ENCODE measurements around the gene CD36.

Gene CD36

GRCh38 chr7:80624763-80625162, 13.7 kb upstream of the CD36 start:
- no peak for DNase-seq (ENCODE audit: low read depth in 2 of 2)

DNA sequence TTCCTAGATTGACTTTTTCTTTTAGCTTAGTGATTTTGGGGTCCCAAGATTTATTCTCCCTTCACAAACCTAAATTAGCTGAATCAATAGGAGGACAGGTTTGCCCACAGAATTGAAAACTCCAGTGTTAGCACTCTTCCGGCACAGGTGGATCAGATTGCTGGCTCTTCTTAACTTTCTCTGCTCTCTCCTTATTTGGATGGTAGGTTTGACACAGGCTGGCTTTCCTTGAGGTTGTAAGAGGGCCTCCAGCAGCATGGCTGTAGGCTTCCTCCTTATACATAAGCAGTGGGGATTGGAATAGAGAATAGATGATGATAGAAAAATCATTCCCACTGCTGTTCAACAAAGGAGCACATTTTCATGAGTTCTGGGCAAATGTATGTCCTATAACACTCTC, 9.4 kb upstream of the CD36 start:
- no peak for DNase-seq (ENCODE audit: low read depth in 2 of 2)

DNA sequence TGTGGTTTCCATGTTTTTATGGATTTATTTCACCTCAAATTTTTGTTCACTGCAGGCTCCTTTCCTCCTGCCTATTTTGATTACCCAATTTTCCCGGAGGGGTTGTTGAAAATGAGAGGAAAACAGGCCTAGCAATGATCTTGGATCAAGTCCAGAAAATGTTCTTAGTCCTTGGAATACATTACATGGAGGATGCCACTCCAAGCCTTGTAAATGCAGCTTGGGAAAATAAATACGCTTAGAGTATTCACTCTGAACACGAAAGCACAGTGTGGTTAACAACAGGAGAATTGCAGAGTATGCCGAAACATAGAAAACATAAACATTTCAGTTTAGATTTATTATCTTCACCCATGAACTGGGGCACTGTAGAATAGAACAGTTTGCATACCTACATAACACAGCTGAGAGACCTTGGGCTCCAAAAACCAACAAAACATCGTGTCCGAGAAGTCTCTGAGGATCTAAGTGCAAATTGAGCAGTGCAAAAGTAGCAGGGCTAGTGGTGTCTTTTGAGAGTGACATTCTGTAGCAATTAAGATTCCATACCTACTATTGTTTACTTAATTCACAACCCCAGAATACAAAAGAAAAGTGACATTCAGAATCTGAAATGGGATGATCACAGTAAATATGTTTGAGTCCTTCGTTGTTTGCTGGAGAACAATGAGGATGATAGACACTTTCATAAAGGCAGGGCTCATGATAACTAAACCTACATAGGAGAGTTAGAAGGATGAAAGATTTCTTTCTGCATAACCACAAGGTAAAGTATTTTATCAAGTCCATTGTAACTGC, 7.6 kb upstream of the CD36 start:
- DNase-seq (ENCODE audit: low read depth in 2 of 2), result no peak

DNA sequence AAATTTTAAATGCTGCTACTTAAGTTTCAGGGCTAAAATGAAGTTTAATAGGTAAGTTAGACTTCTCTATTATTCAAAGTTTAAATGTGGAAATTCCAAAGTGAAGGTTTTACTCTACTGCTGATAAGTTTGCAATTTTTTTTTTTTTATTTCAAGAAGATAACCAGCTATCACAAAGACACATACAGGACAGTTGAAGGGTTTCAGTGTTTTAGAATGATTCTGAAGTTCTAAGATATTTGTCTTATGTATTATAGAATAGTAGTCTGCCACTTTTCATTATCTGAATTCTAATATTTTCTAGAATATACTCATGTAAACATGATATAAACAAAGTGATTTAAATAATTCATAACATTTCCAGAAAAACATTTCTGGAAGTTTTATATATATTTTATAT, 7.0 kb upstream of the CD36 start:
- DNase-seq (ENCODE audit: low read depth in 2 of 2), result no peak

- no peak for DNase-seq (ENCODE audit: low read depth in 2 of 2)
Measured at GRCh38 chr7:80632139-80632538, 6.3 kb upstream of the CD36 start.

DNA sequence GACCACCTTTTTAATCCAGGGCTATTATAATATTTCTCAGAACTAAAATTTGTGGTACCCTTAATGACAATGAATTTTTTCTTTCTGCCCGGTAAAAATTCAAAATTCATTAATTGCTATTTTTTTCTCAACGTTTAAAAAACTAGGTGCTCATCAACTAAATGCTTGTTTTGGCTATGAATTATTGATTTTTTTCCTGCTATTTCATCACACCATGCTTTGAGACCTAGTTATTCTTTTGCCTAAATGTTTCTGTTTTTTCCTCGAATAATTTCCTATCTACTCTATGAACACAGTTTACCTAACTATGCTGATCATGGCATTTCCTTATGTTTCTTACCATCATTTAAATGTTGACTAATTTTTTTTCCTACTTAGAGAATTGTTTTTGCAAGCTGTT, 5.6 kb upstream of the CD36 start:
- no peak for DNase-seq (ENCODE audit: low read depth in 2 of 2)

DNA sequence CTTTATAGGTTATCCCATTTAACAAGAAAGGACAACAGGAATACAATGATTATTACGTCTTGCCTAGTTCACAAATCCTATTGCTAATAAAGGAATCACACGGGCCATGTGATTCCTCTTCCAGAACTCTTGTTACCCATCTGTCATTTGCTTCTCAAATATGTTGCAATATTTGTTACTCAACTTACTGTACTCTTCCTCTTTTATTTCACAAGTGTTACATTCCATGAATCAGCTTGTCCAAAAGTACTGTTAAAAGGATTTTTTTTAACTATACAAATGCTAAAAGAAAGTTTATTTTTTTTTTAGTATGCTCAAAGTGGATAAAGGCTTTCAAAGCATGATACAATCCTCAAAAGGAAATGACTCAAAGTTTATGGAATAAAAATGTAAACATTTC, 3.9 kb upstream of the CD36 start:
- no peak for DNase-seq (ENCODE audit: low read depth in 2 of 2)

- no peak for DNase-seq (ENCODE audit: low read depth in 2 of 2)
Measured at GRCh38 chr7:80635533-80635932, 2.9 kb upstream of the CD36 start.

GRCh38 chr7:80635998-80636397, 2.4 kb upstream of the CD36 start:
- no peak for DNase-seq (ENCODE audit: low read depth in 2 of 2)

DNA sequence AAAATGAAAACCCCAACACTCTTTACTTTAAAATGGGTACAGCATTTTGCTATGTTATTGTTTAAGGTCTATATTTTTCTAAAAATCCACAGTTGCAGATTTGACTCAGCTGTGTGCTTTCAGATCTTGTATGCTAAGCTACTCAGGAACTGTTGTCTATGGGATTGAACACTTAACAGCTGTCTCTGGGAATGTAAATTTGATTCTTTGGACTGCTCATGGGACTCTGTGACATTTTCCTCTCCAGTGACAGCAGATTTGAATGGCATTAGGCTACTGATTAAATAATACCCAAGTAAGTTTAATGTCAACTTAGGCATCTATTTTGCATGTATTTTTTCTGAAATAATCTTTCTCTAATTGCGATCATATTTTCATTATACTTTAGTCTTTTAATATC, 1.7 kb upstream of the CD36 start:
- no peak for DNase-seq (ENCODE audit: low read depth in 2 of 2)

- DNase-seq (ENCODE audit: low read depth in 2 of 2), result no peak
Measured at GRCh38 chr7:80637454-80637853, 988 bp upstream of the CD36 start.

DNA sequence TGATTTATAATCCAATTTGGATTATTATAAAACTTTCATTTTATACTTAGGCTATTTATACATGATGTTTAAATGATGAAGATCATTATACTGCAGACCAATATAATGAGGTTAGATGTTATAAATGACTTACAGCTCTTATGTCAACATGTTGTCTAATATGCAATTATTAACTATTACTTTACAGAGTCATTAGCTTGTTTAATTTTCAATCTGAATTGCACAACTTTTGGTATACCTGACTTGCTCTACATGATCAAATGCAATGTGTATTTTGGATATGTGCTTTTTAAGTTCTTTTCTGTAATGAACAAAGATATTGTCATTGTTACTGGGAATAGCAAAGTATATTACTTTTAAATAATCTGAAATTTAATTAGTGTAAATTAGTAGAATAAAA, 569 bp downstream of the CD36 start:
- DNase-seq (ENCODE audit: low read depth in 2 of 2), result no peak

- no peak for DNase-seq (ENCODE audit: low read depth in 2 of 2)
Measured at GRCh38 chr7:80640846-80641245, 2.4 kb downstream of the CD36 start.

- DNase-seq (ENCODE audit: low read depth in 2 of 2), result no peak
Measured at GRCh38 chr7:80641548-80641947, 3.1 kb downstream of the CD36 start.

GRCh38 chr7:80642871-80643270, 4.4 kb downstream of the CD36 start:
- DNase-seq (ENCODE audit: low read depth in 2 of 2), result no peak

GRCh38 chr7:80643336-80643915, 5.0 kb downstream of the CD36 start:
- DNase-seq (ENCODE audit: low read depth in 2 of 2), result no peak

GRCh38 chr7:80644054-80644453, 5.6 kb downstream of the CD36 start:
- no peak for DNase-seq (ENCODE audit: low read depth in 2 of 2)

DNA sequence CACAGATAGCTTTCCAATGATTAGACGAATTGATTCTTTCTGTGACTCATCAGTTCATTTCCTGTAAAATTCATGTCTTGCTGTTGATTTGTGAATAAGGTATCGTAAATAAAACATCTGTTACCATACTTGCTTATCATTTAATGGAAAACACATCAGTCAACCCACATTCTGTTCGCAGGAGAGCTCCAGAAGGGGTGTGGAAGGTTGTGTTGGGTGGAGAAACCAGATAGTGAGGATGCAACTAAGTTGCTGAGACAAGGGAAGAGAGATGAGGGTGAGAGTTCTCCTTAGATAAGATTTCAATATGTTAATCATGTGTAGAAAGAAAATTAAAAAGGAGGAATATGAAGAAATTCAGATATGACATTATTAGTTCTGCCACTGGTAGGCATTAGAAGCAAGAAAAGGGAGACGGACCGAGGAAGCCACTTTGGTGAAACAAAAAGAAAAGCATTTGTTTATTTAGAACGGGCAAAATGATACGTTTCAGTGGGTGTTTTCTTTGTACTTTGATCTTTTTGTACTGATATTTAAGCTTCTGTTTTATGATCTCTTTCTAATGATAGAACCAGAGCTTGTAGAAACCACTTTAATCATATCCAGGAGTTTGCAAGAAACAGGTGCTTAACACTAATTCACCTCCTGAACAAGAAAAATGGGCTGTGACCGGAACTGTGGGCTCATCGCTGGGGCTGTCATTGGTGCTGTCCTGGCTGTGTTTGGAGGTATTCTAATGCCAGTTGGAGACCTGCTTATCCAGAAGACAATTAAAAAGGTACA, 7.8 kb downstream of the CD36 start:
- no peak for DNase-seq (ENCODE audit: low read depth in 2 of 2)

DNA sequence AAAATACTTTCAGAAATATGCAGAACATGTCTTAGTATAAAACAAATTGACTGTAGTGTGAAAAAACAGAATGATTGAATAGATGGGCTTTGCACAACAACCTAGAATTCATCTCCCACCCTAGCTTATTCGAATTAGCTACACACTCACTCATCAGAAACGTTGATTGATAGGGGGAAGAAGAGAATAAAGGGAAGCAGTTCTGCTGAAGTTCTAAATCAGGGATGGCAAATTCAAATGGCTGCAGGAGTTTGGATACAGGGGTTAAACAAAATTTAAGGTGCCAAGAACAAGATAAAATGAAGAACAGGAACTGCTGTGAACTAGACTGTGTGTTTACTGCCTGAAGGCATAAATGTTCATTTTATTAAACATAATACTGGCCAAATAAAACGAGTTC, 9.0 kb downstream of the CD36 start:
- no peak for DNase-seq (ENCODE audit: low read depth in 2 of 2)

- no peak for DNase-seq (ENCODE audit: low read depth in 2 of 2)
Measured at GRCh38 chr7:80648031-80648600, 9.7 kb downstream of the CD36 start.

- no peak for DNase-seq (ENCODE audit: low read depth in 2 of 2)
Measured at GRCh38 chr7:80649011-80649410, 10.6 kb downstream of the CD36 start.

DNA sequence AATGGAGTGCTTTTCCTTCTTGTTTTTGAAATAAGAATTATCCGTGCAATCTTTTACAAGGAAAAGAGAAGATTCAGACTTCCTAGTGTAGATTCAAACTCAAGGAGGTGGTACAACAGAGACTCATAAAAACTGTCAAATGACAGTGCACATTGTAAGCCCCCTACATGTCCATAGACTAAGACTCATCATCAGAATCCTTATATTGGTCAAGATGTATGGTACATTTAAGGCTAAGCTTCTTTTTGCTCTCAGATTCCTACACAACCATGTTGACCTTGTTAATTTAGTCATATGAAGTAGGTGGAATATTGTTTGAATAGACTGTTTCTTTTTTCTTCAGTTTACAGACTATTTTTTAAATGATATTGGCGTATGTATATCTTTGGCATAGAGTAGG, 11.6 kb downstream of the CD36 start:
- DNase-seq (ENCODE audit: low read depth in 2 of 2), result no peak

- DNase-seq (ENCODE audit: low read depth in 2 of 2), result no peak
Measured at GRCh38 chr7:80651471-80651870, 13.0 kb downstream of the CD36 start.
